ENCODE measurements around the gene PIGW.

The PIGW gene

GRCh38 chr17:36534840-36535668 is at the start of gene PIGW, which contains the start of gene MYO19:
Gene PIGW, plus strand, starts transcription at chr17:36534987. Its CDS starts 2,115 bp downstream, at chr17:36537102.
Gene MYO19, minus strand, starts transcription at chr17:36534868. Its CDS starts 2,330 bp downstream, at chr17:36532538.
- Mint-ChIP-seq H3K9me3 (no peaks in the 10 kb centered on the region), H3K27ac (peak within 1 kb of the TSS; percentile 99), H3K27me3 (no peaks in the 10 kb centered on the region), H3K4me1 (peaks cover 25 to 47% of the 10 kb centered on the region in 2 donors), H3K36me3 (peaks cover 28 to 49% of the 10 kb centered on the region in 2 donors), H3K4me3 (peak within 1 kb of the TSS; percentile 95 to 96)
- peak; percentile 89 for DNase-seq
- ATAC-seq (replicated peaks), result peak; percentile 87 to 89

GRCh38 chr17:36485027-36485426 is 49.8 kb upstream of the PIGW start:
- Mint-ChIP-seq H3K36me3 (peaks cover 11 to 13% of the 10 kb centered on the region in 2 donors), H3K27ac (peak overlapping the region; percentile 99), H3K4me1 (peaks cover 25 to 58% of the 10 kb centered on the region in 2 donors), H3K9me3 (no peaks in the 10 kb centered on the region), H3K27me3 (peaks cover 19 to 33% of the 10 kb centered on the region in 2 donors), H3K4me3 (peak overlapping the region; percentile 98 to 100)
- DNase-seq, result no peak
- ATAC-seq (replicated peaks), result no peak

- no peaks in the 10 kb centered on the region for H3K9me3 Mint-ChIP-seq
- H3K27me3 Mint-ChIP-seq, result peaks cover 18 to 27% of the 10 kb centered on the region in 2 donors
- H3K36me3 Mint-ChIP-seq, result peaks cover 15 to 17% of the 10 kb centered on the region in 2 donors
- H3K27ac Mint-ChIP-seq, result peak overlapping the region; percentile 99
- H3K4me1 Mint-ChIP-seq, result peaks cover 27 to 63% of the 10 kb centered on the region in 2 donors
- ATAC-seq (replicated peaks) (peak; percentile 37 to 50), DNase-seq (peak; percentile 18)
- H3K4me3 Mint-ChIP-seq, result peak overlapping the region; percentile 98 to 100
Measured at GRCh38 chr17:36485805-36486203, 49.0 kb upstream of the PIGW start.

GRCh38 chr17:36486204-36487194 is 48.3 kb upstream of the PIGW start, which contains the start of gene ZNHIT3:
Gene ZNHIT3, plus strand, starts transcription at chr17:36486681. Its CDS starts 19 bp downstream, at chr17:36486700.
- Mint-ChIP-seq H3K9me3 (no peaks in the 10 kb centered on the region), H3K4me1 (peaks cover 31 to 70% of the 10 kb centered on the region in 2 donors), H3K4me3 (peak within 1 kb of the TSS; percentile 98 to 100), H3K27me3 (peaks cover 14 to 22% of the 10 kb centered on the region in 2 donors), H3K27ac (peak within 1 kb of the TSS; percentile 99), H3K36me3 (peaks cover 20 to 22% of the 10 kb centered on the region in 2 donors)
- ATAC-seq (replicated peaks) (peak; percentile 89 to 93), DNase-seq (peak; percentile 88)

- peaks cover 48 to 63% of the 10 kb centered on the region in 2 donors for H3K36me3 Mint-ChIP-seq
- ATAC-seq (replicated peaks) (no peak), DNase-seq (no peak)
- H3K27me3 Mint-ChIP-seq, result no peaks in the 10 kb centered on the region
- peaks cover 19 to 22% of the 10 kb centered on the region in 2 donors for H3K4me1 Mint-ChIP-seq
- H3K27ac Mint-ChIP-seq, result no peak overlapping the region
- H3K4me3 Mint-ChIP-seq, result no peak overlapping the region
- H3K9me3 Mint-ChIP-seq, result no peaks in the 10 kb centered on the region
Measured at GRCh38 chr17:36493956-36494355, 40.8 kb upstream of the PIGW start.

GRCh38 chr17:36494674-36495073 is 40.1 kb upstream of the PIGW start:
- DNase-seq (no peak), ATAC-seq (replicated peaks) (no peak)
- H3K36me3 Mint-ChIP-seq, result peaks cover 44 to 64% of the 10 kb centered on the region in 2 donors
- H3K27me3 Mint-ChIP-seq, result no peaks in the 10 kb centered on the region
- H3K4me3 Mint-ChIP-seq, result no peak overlapping the region
- H3K9me3 Mint-ChIP-seq, result no peaks in the 10 kb centered on the region
- peaks cover 14 to 16% of the 10 kb centered on the region in 2 donors for H3K4me1 Mint-ChIP-seq
- no peak overlapping the region for H3K27ac Mint-ChIP-seq

GRCh38 chr17:36495076-36495578 is 39.7 kb upstream of the PIGW start:
- H3K36me3 Mint-ChIP-seq, result peaks cover 40 to 60% of the 10 kb centered on the region in 2 donors
- H3K27ac Mint-ChIP-seq, result peak overlapping the region; percentile 37
- H3K27me3 Mint-ChIP-seq, result no peaks in the 10 kb centered on the region
- no peak for ATAC-seq (replicated peaks)
- H3K9me3 Mint-ChIP-seq, result no peaks in the 10 kb centered on the region
- no peak for DNase-seq
- no peak overlapping the region for H3K4me3 Mint-ChIP-seq
- peaks cover 11 to 14% of the 10 kb centered on the region in 2 donors for H3K4me1 Mint-ChIP-seq

- H3K4me3 Mint-ChIP-seq, result no peak overlapping the region
- H3K27me3 Mint-ChIP-seq, result no peaks in the 10 kb centered on the region
- H3K27ac Mint-ChIP-seq, result peak overlapping the region; percentile 62
- ATAC-seq (replicated peaks), result no peak
- peaks cover 6 to 7% of the 10 kb centered on the region in 2 donors for H3K4me1 Mint-ChIP-seq
- H3K9me3 Mint-ChIP-seq, result no peaks in the 10 kb centered on the region
- H3K36me3 Mint-ChIP-seq, result peaks cover 39 to 64% of the 10 kb centered on the region in 2 donors
- DNase-seq, result no peak
Measured at GRCh38 chr17:36496018-36496789, 38.6 kb upstream of the PIGW start.

GRCh38 chr17:36498155-36498554 is 36.6 kb upstream of the PIGW start:
- DNase-seq (no peak), ATAC-seq (replicated peaks) (no peak)
- H3K9me3 Mint-ChIP-seq, result no peaks in the 10 kb centered on the region
- H3K36me3 Mint-ChIP-seq, result peaks cover 37 to 62% of the 10 kb centered on the region in 2 donors
- no peaks in the 10 kb centered on the region for H3K27me3 Mint-ChIP-seq
- H3K27ac Mint-ChIP-seq, result no peak overlapping the region
- H3K4me1 Mint-ChIP-seq, result no peaks in the 10 kb centered on the region
- H3K4me3 Mint-ChIP-seq, result no peak overlapping the region

GRCh38 chr17:36498560-36499300 is 36.1 kb upstream of the PIGW start:
- Mint-ChIP-seq H3K4me1 (no peaks in the 10 kb centered on the region), H3K27ac (no peak overlapping the region), H3K36me3 (peaks cover 42 to 68% of the 10 kb centered on the region in 2 donors), H3K4me3 (no peak overlapping the region), H3K9me3 (no peaks in the 10 kb centered on the region), H3K27me3 (no peaks in the 10 kb centered on the region)
- DNase-seq (no peak), ATAC-seq (replicated peaks) (no peak)

GRCh38 chr17:36500745-36501225 is 34.0 kb upstream of the PIGW start:
- Mint-ChIP-seq H3K27me3 (no peaks in the 10 kb centered on the region), H3K9me3 (no peaks in the 10 kb centered on the region), H3K4me3 (no peak overlapping the region), H3K4me1 (no peaks in the 10 kb centered on the region), H3K36me3 (peaks cover 45 to 73% of the 10 kb centered on the region in 2 donors), H3K27ac (no peak overlapping the region)
- ATAC-seq (replicated peaks), result no peak
- DNase-seq, result no peak

- Mint-ChIP-seq H3K4me1 (no peaks in the 10 kb centered on the region), H3K27me3 (no peaks in the 10 kb centered on the region), H3K27ac (no peak overlapping the region), H3K4me3 (no peak overlapping the region), H3K36me3 (peaks cover 43 to 73% of the 10 kb centered on the region in 2 donors), H3K9me3 (no peaks in the 10 kb centered on the region)
- DNase-seq (no peak), ATAC-seq (replicated peaks) (no peak)
Measured at GRCh38 chr17:36501351-36501750, 33.4 kb upstream of the PIGW start.

All from stimulated activated naive B cell treated with anti-CD40 and anti-IgM and Interleukin-4, amounts not matched to agents 10 μg/mL and 1 μg/mL and 100 μg/mL, for 72 hours (primary cell).